K562 (cell line): ENCODE measurements around the gene CFAP97D2. TPM values are rescaled to one million over a fixed set of nuclear protein-coding genes. Genes with fewer than 3 reads are reported as not detected.

Experiments
- ATAC-seq: fragments of 200-7000 bp; cut with Tn5 transposase; 3 replicates; pipeline ENCODE4 v1.9.1; 2020; ENCODE audit warnings: moderate library complexity
- BruUV-seq: library from RNA; stranded (reverse); fragments of 400-500 nt; replicated peaks from 2 replicates; lab custom pipeline; 2021; lab: Mats Ljungman, UMichigan
- CTCF ChIA-PET: fragments of 300-600 bp; formaldehyde crosslinking; extraction: SDS; loops from one replicate; lab custom pipeline; 2021; ENCODE audit warnings: low intra/inter-chr PET ratio; lab: Yijun Ruan, JAX
- POLR2A ChIA-PET: fragments of 300-600, 350-650 bp; sonication (Branson Sonifier 250); formaldehyde crosslinking; extraction: SDS; loops from one replicate; lab custom pipeline; 2021; ENCODE audit warnings: antibody characterized with exemption, inconsistent platforms; lab: Yijun Ruan, JAX
- DNase-seq, 4 experiments: peaks; one replicate each; pipeline versions ENCODE4 v3.0.0 to v3.0.0-alpha.2; 2011 to 2018; ENCODE audit warnings: low spot score in 3 of 4, mixed read lengths in 3 of 4; ENCODE audit errors: extremely low read depth in 1 of 4
- FAIRE-seq: peaks from 2 replicates; lab custom pipeline; 2011; peaks lifted over from hg19 to GRCh38; lab: Jason Lieb, UNC
- H2AFZ ChIP-seq: 2 replicates; pipeline ENCODE4 v1.6.0; 2011; ENCODE audit warnings: low read depth, low read length, control low read depth, inconsistent platforms
- H3K27ac ChIP-seq: fragments of 200-600 bp; 3 replicates; pipeline ENCODE4 v1.8.0; 2011; ENCODE audit warnings: low read depth, mild to moderate bottlenecking, control low read depth, inconsistent platforms, low read length, moderate library complexity, mixed read lengths; ENCODE audit errors: extremely low read depth
- H3K27me3 ChIP-seq, 2 experiments: fragments of 300-600 bp in 1 of 2; 2 replicates in 1 of 2; 3 replicates in 1 of 2; pipeline versions ENCODE4 v1.6.0 to v1.8.0; 2011; ENCODE audit warnings: inconsistent platforms in 2 of 2, low read length in 2 of 2, mild to moderate bottlenecking in 1 of 2, mixed read lengths in 1 of 2, moderate library complexity in 1 of 2; ENCODE audit not compliant: control insufficient read depth in 2 of 2, insufficient read depth in 2 of 2
- H3K36me3 ChIP-seq: fragments of 300-600 bp; 3 replicates; pipeline ENCODE4 v1.8.0; 2011; ENCODE audit warnings: mild to moderate bottlenecking, low read length, inconsistent platforms; ENCODE audit not compliant: control insufficient read depth, insufficient read depth
- H3K4me1 ChIP-seq, 2 experiments: fragments of 200-600 bp in 1 of 2; replicated peaks in 1 of 2; 2 replicates in 1 of 2; 3 replicates in 1 of 2; pipeline versions ENCODE4 v1.5.1 to v1.8.0; 2011; ENCODE audit warnings: inconsistent platforms in 2 of 2, low read length in 2 of 2, mild to moderate bottlenecking in 1 of 2, mixed read lengths in 1 of 2, moderate library complexity in 1 of 2; ENCODE audit not compliant: control insufficient read depth in 2 of 2, insufficient read depth in 2 of 2
- H3K4me2 ChIP-seq: 2 replicates; pipeline ENCODE4 v1.6.1; 2011; ENCODE audit warnings: low read length, control low read depth, inconsistent platforms, mixed read lengths; ENCODE audit not compliant: insufficient read depth
- H3K4me3 ChIP-seq: fragments of 200-600 bp; sonication (generic), shearing (Covaris generic); 2 replicates; pipeline ENCODE4 v1.5.1; 2016; ENCODE audit warnings: control low read depth, inconsistent platforms
- H3K79me2 ChIP-seq: fragments of 200-600 bp; 3 replicates; pipeline ENCODE4 v1.8.0; 2011; ENCODE audit warnings: low read length, inconsistent platforms; ENCODE audit not compliant: control insufficient read depth, insufficient read depth
- H3K9ac ChIP-seq, 2 experiments: 2 replicates each; pipeline versions ENCODE4 v1.6.0 to v1.6.1; 2011; ENCODE audit warnings: low read depth in 2 of 2, low read length in 2 of 2, control low read depth in 1 of 2, inconsistent platforms in 1 of 2, mild to moderate bottlenecking in 1 of 2, mixed read lengths in 1 of 2; ENCODE audit not compliant: insufficient read depth in 1 of 2
- H3K9me1 ChIP-seq: one replicate; pipeline ENCODE4 v1.6.0; 2011; ENCODE audit warnings: inconsistent platforms, mild to moderate bottlenecking, low read length, moderate library complexity; ENCODE audit not compliant: control insufficient read depth, insufficient read depth
- H3K9me3 ChIP-seq: replicated peaks from 2 replicates; pipeline ENCODE4 v1.5.1; 2011; ENCODE audit warnings: low read depth, low read length, inconsistent platforms; ENCODE audit not compliant: control insufficient read depth, insufficient read depth
- H4K20me1 ChIP-seq: replicated peaks from 2 replicates; pipeline ENCODE4 v1.6.1; 2011; ENCODE audit warnings: low read length, inconsistent platforms, mixed read lengths; ENCODE audit not compliant: control insufficient read depth, insufficient read depth
- CBX8 ChIP-seq: fragments of 200-600 bp; sonication (generic); IDR thresholded peaks from 2 replicates; pipeline ENCODE4 v1.6.1; 2012; ENCODE audit warnings: borderline replicate concordance, mixed run types, low read depth, mild to moderate bottlenecking, moderate library complexity, mixed read lengths, low read length, control low read depth, inconsistent platforms; ENCODE audit not compliant: poor library complexity, severe bottlenecking; ENCODE audit errors: extremely low read depth
- ELF2 ChIP-seq: fragments of 250-450 bp; sonication (Bioruptor Pico); IDR thresholded peaks from 2 replicates; pipeline ENCODE4 v1.5.0; 2021; ENCODE audit warnings: mild to moderate bottlenecking
- ELK3 ChIP-seq: fragments of 450-650 bp; formaldehyde crosslinking; IDR thresholded peaks from 2 replicates; pipeline ENCODE4 v1.4.0; 2020; ENCODE audit warnings: mild to moderate bottlenecking
- FUS ChIP-seq: fragments of 200-400 bp; formaldehyde crosslinking; optimal IDR thresholded peaks from 2 replicates; pipeline ENCODE3; 2017; ENCODE audit warnings: low read depth, low read length
- HMG20B ChIP-seq: fragments of 250-450 bp; sonication (Bioruptor Pico); IDR thresholded peaks from 2 replicates; pipeline ENCODE4 v1.5.0; 2021; ENCODE audit warnings: mild to moderate bottlenecking
- TRIM28 ChIP-seq: fragments of 450-650 bp; IDR thresholded peaks from 2 replicates; pipeline ENCODE4 v1.6.1; 2017
- ZBTB17 ChIP-seq: fragments of 450-650 bp; formaldehyde crosslinking; IDR thresholded peaks from 2 replicates; pipeline ENCODE4 v1.4.0; 2020; ENCODE audit warnings: mild to moderate bottlenecking
- ZNF431 ChIP-seq: sonication (generic); formaldehyde crosslinking; IDR thresholded peaks from 2 replicates; pipeline ENCODE4 v1.8.0; 2022; ENCODE audit warnings: mild to moderate bottlenecking, missing genetic modification reagents
- ZNF668 ChIP-seq: fragments of 250-450 bp; sonication (Bioruptor Pico); IDR thresholded peaks from 2 replicates; pipeline ENCODE4 v1.8.0; 2022; ENCODE audit warnings: mild to moderate bottlenecking, inconsistent platforms
- ZNF695 ChIP-seq: fragments of 450-650 bp; formaldehyde crosslinking; IDR thresholded peaks from 2 replicates; pipeline ENCODE4 v1.4.0; 2020; ENCODE audit warnings: mild to moderate bottlenecking, moderate library complexity
- WGBS: fragments of 100-300 bp; shearing (Covaris generic); methylation state at CpG from one replicate; pipeline ENCODE4 v1.1.6; 2016; ENCODE audit warnings: low coverage, mixed read lengths; ENCODE audit not compliant: insufficient coverage; ENCODE audit errors: missing lambda C conversion rate; 5-methylcytosine and 5-hydroxymethylcytosine counted together
- in situ Hi-C: fragments of 300-500 bp; cut with MboI; formaldehyde crosslinking; loops from 4 replicates; pipeline ENCODE4 v1.15.0; 2018; ENCODE audit warnings: inconsistent platforms, mixed read lengths
- intact Hi-C: fragments of 100-400 bp; cut with micrococcal nuclease; formaldehyde crosslinking; loops from 2 replicates; pipeline ENCODE4 v1.14.2; 2022
- polyA plus RNA-seq, 8 experiments: library from polyadenylated mRNA; depleted of rRNA in 4 of 8; stranded (reverse) in 5 of 8; unstranded in 3 of 8; fragments of >200 nt; fragmentation: Nextera tagmentation in 2 of 8; fragmentation: Illumina TruSeq in 1 of 8; extraction: Ambion mirVana in 2 of 8; extraction: Trizol in 1 of 8; gene quantifications; 2 replicates each; pipeline versions ENCODE4 v1.2.1 to v1.2.3, GENCODE V29; 2011 to 2014; ENCODE audit warnings: inconsistent platforms in 1 of 8, missing spikeins in 1 of 8
- total RNA-seq, 7 experiments: library from RNA; depleted of rRNA in 6 of 7; stranded (reverse); fragments of >200 nt in 6 of 7; fragmentation: Illumina TruSeq in 2 of 7; extraction: Trizol in 2 of 7; gene quantifications; 2 replicates each; pipeline versions ENCODE4 v1.2.1 to v1.2.3, GENCODE V29; 2011 to 2021; ENCODE audit warnings: low replicate concordance in 1 of 7

CFAP97D2 gene
- total and polyA plus RNA-seq, 9 of the 15 experiments (the other 6 are each of a cell fraction or from before 2014, with no cell fraction given) = not detected

GRCh38 chr13:114167885-114168284 is 11.2 kb upstream of the CFAP97D2 start:
- peaks cover 0 to 2% of the 10 kb centered on the region in 2 experiments; a peak in 2 of 5 replicates for H3K4me1 ChIP-seq
- no peak overlapping the region for H3K9ac ChIP-seq
- no peaks in the 10 kb centered on the region for H3K9me1 ChIP-seq
- no peaks in the 10 kb centered on the region for H3K9me3 ChIP-seq
- WGBS = 21% methylated on average over 5 of the region's 5 CpGs
- POLR2A ChIA-PET = no interaction called here
- no peak overlapping the region for H3K27ac ChIP-seq
- no peak overlapping the region for H2AFZ ChIP-seq
- no peak overlapping the region for H3K4me3 ChIP-seq
- DNase-seq = no peak
- H3K79me2 ChIP-seq = no peaks in the 10 kb centered on the region
- in situ Hi-C loops (no loop called here), intact Hi-C loops (no loop called here)
- H3K27me3 ChIP-seq = peaks cover 23 to 39% of the 10 kb centered on the region in 2 experiments
- H4K20me1 ChIP-seq = no peaks in the 10 kb centered on the region
- no peak for TF ChIP-seq ELK3 (CRISPR knock-in tag)
- no peak for TF ChIP-seq ZNF668 (CRISPR knock-in tag)
- TF ChIP-seq HMG20B (CRISPR knock-in tag) = no peak
- TF ChIP-seq CBX8 = no peak
- no peak for TF ChIP-seq FUS
- no peak for TF ChIP-seq TRIM28
- no peak for TF ChIP-seq ZBTB17 (CRISPR knock-in tag)
- no peak for TF ChIP-seq ZNF695 (CRISPR knock-in tag)
- no peak for TF ChIP-seq ZNF431 (CRISPR knock-in tag)
- no peak for TF ChIP-seq ELF2 (CRISPR knock-in tag)
- no peak overlapping the region for H3K4me2 ChIP-seq
- no peak for ATAC-seq
- BruUV-seq = no TSS peak
- CTCF ChIA-PET = no interaction called here
- FAIRE-seq = no peak
- no peaks in the 10 kb centered on the region for H3K36me3 ChIP-seq
